Caco-2 (cell line): ENCODE data around the gene ABHD17B. TPM values are rescaled to one million over a fixed set of nuclear protein-coding genes. Genes with fewer than 3 reads are reported as not detected.

Experiments used
- BruUV-seq: library from RNA; stranded (reverse); fragments of 400-500 nt; replicated peaks from 2 replicates; lab custom pipeline; 2021; lab: Mats Ljungman, UMichigan
- CTCF ChIA-PET: fragments of 300-600 bp; sonication (Branson Sonifier 250); formaldehyde crosslinking; loops from one replicate; lab custom pipeline; 2022; ENCODE audit warnings: antibody characterized with exemption; lab: Charles Lee
- POLR2A ChIA-PET: fragments of 300-600 bp; sonication (Branson Sonifier 250); formaldehyde crosslinking; loops from one replicate; lab custom pipeline; 2022; ENCODE audit warnings: antibody characterized with exemption; lab: Charles Lee
- DNase-seq, 2 experiments: peaks; one replicate each; pipeline versions ENCODE4 v3.0.0 to v3.0.0-alpha.2; 2020 to 2022
- H3K27me3 ChIP-seq: replicated peaks from 2 replicates; pipeline ENCODE4 v1.6.0; 2011; ENCODE audit warnings: low read length; ENCODE audit not compliant: control insufficient read depth, insufficient read depth
- H3K36me3 ChIP-seq: 2 replicates; pipeline ENCODE4 v1.5.1; 2011; ENCODE audit warnings: low read length; ENCODE audit not compliant: control insufficient read depth, insufficient read depth
- H3K4me1 ChIP-seq: fragments of 250-450 bp; sonication (Bioruptor Pico); 2 replicates; pipeline ENCODE4 v1.5.1; 2020; ENCODE audit warnings: mild to moderate bottlenecking
- H3K4me3 ChIP-seq: 2 replicates; pipeline ENCODE4 v1.5.1; 2011; ENCODE audit warnings: low read depth, mild to moderate bottlenecking, control low read depth, low read length
- H3K9me3 ChIP-seq: fragments of 250-450 bp; sonication (Bioruptor Pico); 2 replicates; pipeline ENCODE4 v1.5.1; 2020; ENCODE audit warnings: mild to moderate bottlenecking, moderate library complexity
- H3K27ac Mint-ChIP-seq: one replicate; pipeline ENCODE4 v1.8.0; 2022; ENCODE audit warnings: mixed read lengths; ENCODE audit not compliant: unreplicated experiment
- H3K27me3 Mint-ChIP-seq: one replicate; pipeline ENCODE4 v1.8.0; 2022; ENCODE audit warnings: mixed read lengths; ENCODE audit not compliant: insufficient read depth, unreplicated experiment
- H3K36me3 Mint-ChIP-seq: one replicate; pipeline ENCODE4 v1.8.0; 2022; ENCODE audit warnings: mild to moderate bottlenecking, mixed read lengths; ENCODE audit not compliant: insufficient read depth, unreplicated experiment
- H3K4me1 Mint-ChIP-seq: one replicate; pipeline ENCODE4 v1.8.0; 2022; ENCODE audit warnings: low read depth, mixed read lengths; ENCODE audit not compliant: unreplicated experiment
- H3K4me3 Mint-ChIP-seq: one replicate; pipeline ENCODE4 v1.8.0; 2022; ENCODE audit warnings: mild to moderate bottlenecking, moderate library complexity, mixed read lengths; ENCODE audit not compliant: unreplicated experiment
- H3K9me3 Mint-ChIP-seq: one replicate; pipeline ENCODE4 v1.8.0; 2022; ENCODE audit warnings: mixed read lengths; ENCODE audit not compliant: unreplicated experiment
- intact Hi-C: fragments of 100-400 bp; cut with micrococcal nuclease; formaldehyde crosslinking; loops from one replicate; pipeline ENCODE4 v1.10.0; 2022; ENCODE audit not compliant: unreplicated experiment
- total RNA-seq: library from RNA; stranded (reverse); gene quantifications from 2 replicates; pipeline ENCODE4 v1.2.3, GENCODE V29; 2022
- TF ChIP-seq, protein P1 (sequence below), 2 experiments: fragments of 200-600 bp in 1 of 2; IDR thresholded peaks; 1 replicate in 1 of 2; 2 replicates in 1 of 2; pipeline versions ENCODE4 v1.5.1 to v1.8.0; 2011 to 2022; ENCODE audit warnings: antibody characterized with exemption in 1 of 2, control low read depth in 1 of 2, inconsistent platforms in 1 of 2, low read depth in 1 of 2, low read length in 1 of 2, mild to moderate bottlenecking in 1 of 2, moderate library complexity in 1 of 2; ENCODE audit not compliant: insufficient read depth in 1 of 2, severe bottlenecking in 1 of 2, unreplicated experiment in 1 of 2

Gene ABHD17B
- total RNA-seq, 1 experiment from 2014 or later, result 6.9 TPM

DNA sequence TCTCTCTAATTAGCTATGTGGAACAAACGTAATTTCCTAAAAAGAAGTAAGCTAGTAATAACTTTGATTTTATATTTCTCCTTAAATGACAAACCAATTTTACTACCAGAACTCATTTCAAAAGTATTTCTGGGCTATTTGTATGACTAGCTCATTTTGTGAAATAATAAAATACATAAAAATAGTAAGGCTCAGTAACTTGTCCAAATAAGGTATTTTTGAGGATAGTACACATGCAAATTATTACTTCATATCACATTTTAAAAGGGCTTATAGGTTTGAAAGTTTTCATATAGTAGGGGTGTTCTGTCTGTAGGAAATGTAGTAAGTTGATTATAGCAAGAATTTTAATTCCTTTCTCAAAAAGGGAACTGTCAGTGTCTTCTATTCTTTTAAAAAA is 26.9 kb upstream of the ABHD17B start:
- H3K4me3 Mint-ChIP-seq, result no peak overlapping the region
- no peaks in the 10 kb centered on the region for H3K4me1 Mint-ChIP-seq
- ChIA-PET POLR2A (no interaction called here), CTCF (no interaction called here)
- TF ChIP-seq, protein P1, sequence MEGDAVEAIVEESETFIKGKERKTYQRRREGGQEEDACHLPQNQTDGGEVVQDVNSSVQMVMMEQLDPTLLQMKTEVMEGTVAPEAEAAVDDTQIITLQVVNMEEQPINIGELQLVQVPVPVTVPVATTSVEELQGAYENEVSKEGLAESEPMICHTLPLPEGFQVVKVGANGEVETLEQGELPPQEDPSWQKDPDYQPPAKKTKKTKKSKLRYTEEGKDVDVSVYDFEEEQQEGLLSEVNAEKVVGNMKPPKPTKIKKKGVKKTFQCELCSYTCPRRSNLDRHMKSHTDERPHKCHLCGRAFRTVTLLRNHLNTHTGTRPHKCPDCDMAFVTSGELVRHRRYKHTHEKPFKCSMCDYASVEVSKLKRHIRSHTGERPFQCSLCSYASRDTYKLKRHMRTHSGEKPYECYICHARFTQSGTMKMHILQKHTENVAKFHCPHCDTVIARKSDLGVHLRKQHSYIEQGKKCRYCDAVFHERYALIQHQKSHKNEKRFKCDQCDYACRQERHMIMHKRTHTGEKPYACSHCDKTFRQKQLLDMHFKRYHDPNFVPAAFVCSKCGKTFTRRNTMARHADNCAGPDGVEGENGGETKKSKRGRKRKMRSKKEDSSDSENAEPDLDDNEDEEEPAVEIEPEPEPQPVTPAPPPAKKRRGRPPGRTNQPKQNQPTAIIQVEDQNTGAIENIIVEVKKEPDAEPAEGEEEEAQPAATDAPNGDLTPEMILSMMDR (IDR thresholded peaks at IDR 0.05; ENCODE audit: insufficient read depth in 1 of 2, low read depth in 1 of 2, low read length in 1 of 2, severe bottlenecking in 1 of 2, unreplicated experiment in 1 of 2), result no peak
- no peak overlapping the region for H3K27ac Mint-ChIP-seq
- no peaks in the 10 kb centered on the region for H3K27me3 Mint-ChIP-seq
- Histone ChIP-seq H3K27me3 (no peaks in the 10 kb centered on the region), H3K4me1 (no peaks in the 10 kb centered on the region), H3K36me3 (no peaks in the 10 kb centered on the region), H3K9me3 (no peaks in the 10 kb centered on the region), H3K4me3 (no peak overlapping the region)
- H3K36me3 Mint-ChIP-seq, result no peaks in the 10 kb centered on the region
- no peak for DNase-seq
- H3K9me3 Mint-ChIP-seq, result no peaks in the 10 kb centered on the region
- no TSS peak for BruUV-seq
- intact Hi-C loops, result no loop called here

DNA sequence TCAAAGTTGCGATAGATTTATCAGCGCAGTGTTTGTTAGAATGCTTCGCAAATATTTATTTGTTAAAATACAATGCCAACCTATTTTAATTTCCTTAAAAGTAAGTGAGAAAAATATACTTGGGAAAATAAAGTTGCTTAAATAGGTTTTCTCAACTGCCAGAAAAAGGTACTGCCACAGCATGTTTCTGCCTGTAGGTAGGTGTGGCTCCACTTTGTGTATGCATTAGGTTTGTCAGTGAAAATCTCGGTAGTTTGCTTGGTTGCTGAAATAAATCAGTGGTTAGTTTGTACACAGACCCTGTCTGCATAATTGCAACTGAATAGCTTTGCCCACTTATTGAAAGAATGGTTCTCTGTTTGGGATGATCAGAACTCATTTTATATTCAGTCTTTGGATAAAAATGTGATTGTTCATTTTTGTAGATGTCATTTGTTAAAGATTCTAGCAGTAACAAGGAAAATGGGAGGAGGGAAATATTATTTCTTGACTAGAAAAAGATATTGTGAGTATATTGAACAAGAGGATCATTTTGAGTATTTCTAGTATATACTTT is 26.2 kb upstream of the ABHD17B start:
- no peak overlapping the region for H3K4me3 Mint-ChIP-seq
- no peaks in the 10 kb centered on the region for H3K27me3 ChIP-seq
- H3K36me3 Mint-ChIP-seq, result no peaks in the 10 kb centered on the region
- H3K4me3 ChIP-seq, result no peak overlapping the region
- CTCF ChIA-PET, result no interaction called here
- POLR2A ChIA-PET, result no interaction called here
- no peaks in the 10 kb centered on the region for H3K36me3 ChIP-seq
- H3K27ac Mint-ChIP-seq, result no peak overlapping the region
- intact Hi-C loops, result no loop called here
- BruUV-seq, result no TSS peak
- TF ChIP-seq, protein P1 (IDR thresholded peaks at IDR 0.05; ENCODE audit: insufficient read depth in 1 of 2, low read depth in 1 of 2, low read length in 1 of 2, severe bottlenecking in 1 of 2, unreplicated experiment in 1 of 2), result no peak
- DNase-seq, result no peak
- H3K4me1 Mint-ChIP-seq, result no peaks in the 10 kb centered on the region
- H3K9me3 Mint-ChIP-seq, result no peaks in the 10 kb centered on the region
- H3K4me1 ChIP-seq, result no peaks in the 10 kb centered on the region
- H3K27me3 Mint-ChIP-seq, result no peaks in the 10 kb centered on the region
- no peaks in the 10 kb centered on the region for H3K9me3 ChIP-seq

DNA sequence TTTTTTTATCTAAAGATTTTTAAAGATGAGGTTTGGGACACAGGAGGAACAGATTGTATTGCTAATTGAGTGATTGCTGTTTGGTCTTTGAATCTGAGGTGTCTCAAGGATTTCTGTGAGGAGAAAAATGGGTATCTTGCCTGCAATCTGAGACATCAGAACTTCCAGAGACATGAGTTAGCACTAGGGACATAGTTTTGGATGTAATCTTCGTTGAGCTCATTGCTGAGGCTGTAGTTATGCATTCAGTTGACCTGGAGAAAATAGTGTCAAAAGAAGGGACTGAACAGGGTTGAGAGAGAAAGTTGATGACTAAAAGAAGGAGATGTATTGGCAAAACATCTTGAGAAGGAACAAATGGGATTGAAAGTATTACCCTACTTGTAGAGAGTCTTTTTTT is 25.1 kb upstream of the ABHD17B start:
- BruUV-seq, result no TSS peak
- Histone ChIP-seq H3K4me1 (no peaks in the 10 kb centered on the region), H3K9me3 (no peaks in the 10 kb centered on the region), H3K36me3 (no peaks in the 10 kb centered on the region), H3K27me3 (no peaks in the 10 kb centered on the region), H3K4me3 (no peak overlapping the region)
- H3K27me3 Mint-ChIP-seq, result no peaks in the 10 kb centered on the region
- ChIA-PET POLR2A (no interaction called here), CTCF (interaction anchor here (0.7 kb wide), 1 partner anchor 123 kb away, joined by 3 read pairs; no protein-coding TSS in a partner anchor)
- H3K36me3 Mint-ChIP-seq, result no peaks in the 10 kb centered on the region
- H3K9me3 Mint-ChIP-seq, result no peaks in the 10 kb centered on the region
- no peak overlapping the region for H3K27ac Mint-ChIP-seq
- no peaks in the 10 kb centered on the region for H3K4me1 Mint-ChIP-seq
- DNase-seq, result no peak
- H3K4me3 Mint-ChIP-seq, result no peak overlapping the region
- intact Hi-C loops, result no loop called here
- TF ChIP-seq, protein P1 (IDR thresholded peaks at IDR 0.05; ENCODE audit: insufficient read depth in 1 of 2, low read depth in 1 of 2, low read length in 1 of 2, severe bottlenecking in 1 of 2, unreplicated experiment in 1 of 2), result no peak
